ENCODE results near the gene ATP2A2.
A peak's percentile ranks its signal among the peaks of the same experiment; 100 is the strongest.

The ATP2A2 gene

GRCh38 chr12:110249716-110250225 lies 31.3 kb upstream of the ATP2A2 start:
- TF ChIP-seq GATA2 (IDR thresholded peaks at IDR 0.05; ENCODE audit: low read depth, low read length) (no peak), GATA3 (IDR thresholded peaks at IDR 0.05; ENCODE audit: low read depth, low read length) (no peak)

DNA sequence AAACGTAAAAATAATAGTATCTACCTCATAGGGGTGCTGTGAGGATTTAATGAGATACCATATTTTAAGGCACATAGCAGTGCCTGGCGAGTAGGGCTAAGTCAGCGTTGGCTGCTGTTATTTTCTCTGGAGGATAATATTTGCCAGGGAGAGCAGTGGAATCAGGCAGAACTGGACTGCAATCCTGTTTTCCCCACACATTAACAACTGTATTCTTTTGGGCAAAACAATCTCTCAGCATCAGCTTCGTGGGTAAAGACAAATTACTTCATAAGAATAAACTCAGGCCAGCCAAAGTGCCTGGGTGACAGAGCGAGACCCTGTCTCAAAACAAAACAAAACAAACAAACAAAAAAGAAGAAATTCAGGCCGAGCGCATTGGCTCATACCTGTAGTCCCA lies 29.7 kb upstream of the ATP2A2 start:
- TF ChIP-seq GATA3 (IDR thresholded peaks at IDR 0.05; ENCODE audit: low read depth, low read length) (no peak), GATA2 (IDR thresholded peaks at IDR 0.05; ENCODE audit: low read depth, low read length) (no peak)

- no peak for TF ChIP-seq GATA2 (IDR thresholded peaks at IDR 0.05; ENCODE audit: low read depth, low read length)
- TF ChIP-seq GATA3 (IDR thresholded peaks at IDR 0.05; ENCODE audit: low read depth, low read length), result no peak
Measured at GRCh38 chr12:110252716-110253115, 28.3 kb upstream of the ATP2A2 start.

GRCh38 chr12:110253176-110253575 lies 27.9 kb upstream of the ATP2A2 start:
- no peak for TF ChIP-seq GATA3 (IDR thresholded peaks at IDR 0.05; ENCODE audit: low read depth, low read length)

- no peak for TF ChIP-seq GATA2 (IDR thresholded peaks at IDR 0.05; ENCODE audit: low read depth, low read length)
- no peak for TF ChIP-seq GATA3 (IDR thresholded peaks at IDR 0.05; ENCODE audit: low read depth, low read length)
Measured at GRCh38 chr12:110254971-110255540, 26.0 kb upstream of the ATP2A2 start.

GRCh38 chr12:110256780-110257431 lies 24.1 kb upstream of the ATP2A2 start:
- no peak for TF ChIP-seq GATA3 (IDR thresholded peaks at IDR 0.05; ENCODE audit: low read depth, low read length)
- TF ChIP-seq GATA2 (IDR thresholded peaks at IDR 0.05; ENCODE audit: low read depth, low read length), result no peak

DNA sequence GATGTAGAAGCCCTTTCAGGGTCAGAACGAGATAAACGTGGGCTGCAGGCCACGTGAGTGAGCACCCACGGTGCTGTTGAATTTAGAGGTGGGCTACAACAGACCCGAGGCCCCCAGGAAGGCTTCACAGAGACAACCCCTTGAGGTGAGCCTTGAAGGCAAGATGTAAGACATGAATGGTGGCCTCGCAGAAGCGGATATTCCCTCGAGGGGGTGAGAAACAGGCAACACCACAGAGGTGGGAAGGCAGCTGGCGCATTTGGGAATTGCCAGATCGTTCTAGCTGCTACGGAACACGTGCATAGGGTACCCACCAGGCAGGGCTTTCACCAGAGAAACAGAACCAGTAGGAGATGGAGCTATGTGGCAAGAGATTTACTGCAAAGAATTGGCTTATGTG lies 22.6 kb upstream of the ATP2A2 start:
- TF ChIP-seq GATA3 (IDR thresholded peaks at IDR 0.05; ENCODE audit: low read depth, low read length) (no peak), GATA2 (IDR thresholded peaks at IDR 0.05; ENCODE audit: low read depth, low read length) (no peak)

DNA sequence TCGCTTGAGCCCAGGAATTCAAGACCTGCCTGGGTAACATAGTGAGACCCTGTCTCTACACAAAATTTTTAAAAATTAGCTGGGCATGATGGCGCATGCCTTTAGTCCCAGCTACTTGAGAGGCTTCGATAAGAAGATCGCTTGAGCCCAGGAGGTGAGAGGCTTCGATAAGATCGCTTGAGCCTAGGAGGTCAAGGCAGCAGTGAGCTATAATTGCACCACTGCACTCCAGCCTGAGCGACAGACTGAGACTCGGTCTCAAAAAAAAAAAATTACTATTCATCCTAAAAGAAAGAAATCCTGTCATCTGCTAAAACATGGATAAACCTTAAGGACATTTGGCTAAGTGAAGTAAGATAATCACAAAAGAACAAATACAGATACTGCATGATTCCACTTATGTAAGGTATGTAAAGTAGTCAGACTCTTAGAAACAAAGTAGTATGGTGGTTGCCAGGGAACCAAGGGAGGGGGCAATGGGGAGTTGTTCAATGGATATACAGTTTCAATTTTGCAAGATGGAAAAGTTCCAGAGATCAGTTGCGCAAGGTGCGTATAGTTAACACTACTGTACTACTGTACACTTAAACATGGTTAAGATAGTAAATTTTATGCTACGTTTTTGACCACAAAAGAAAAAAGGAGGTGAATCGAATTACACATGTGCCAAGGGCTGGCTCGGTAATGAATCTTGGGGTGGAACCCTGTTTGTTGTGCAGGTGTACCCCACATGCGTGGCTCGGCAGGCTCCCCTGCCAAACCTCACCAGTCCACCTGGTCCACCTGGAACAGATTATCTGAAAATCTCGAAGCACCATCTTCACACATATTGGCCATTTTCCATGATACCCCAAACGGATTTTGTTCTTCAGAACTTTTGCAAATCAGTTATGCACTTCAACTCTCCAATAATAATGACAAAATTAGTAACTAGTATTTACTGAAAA lies 18.3 kb upstream of the ATP2A2 start:
- TF ChIP-seq GATA2 (IDR thresholded peaks at IDR 0.05; ENCODE audit: low read depth, low read length), result no peak
- no peak for TF ChIP-seq GATA3 (IDR thresholded peaks at IDR 0.05; ENCODE audit: low read depth, low read length)

DNA sequence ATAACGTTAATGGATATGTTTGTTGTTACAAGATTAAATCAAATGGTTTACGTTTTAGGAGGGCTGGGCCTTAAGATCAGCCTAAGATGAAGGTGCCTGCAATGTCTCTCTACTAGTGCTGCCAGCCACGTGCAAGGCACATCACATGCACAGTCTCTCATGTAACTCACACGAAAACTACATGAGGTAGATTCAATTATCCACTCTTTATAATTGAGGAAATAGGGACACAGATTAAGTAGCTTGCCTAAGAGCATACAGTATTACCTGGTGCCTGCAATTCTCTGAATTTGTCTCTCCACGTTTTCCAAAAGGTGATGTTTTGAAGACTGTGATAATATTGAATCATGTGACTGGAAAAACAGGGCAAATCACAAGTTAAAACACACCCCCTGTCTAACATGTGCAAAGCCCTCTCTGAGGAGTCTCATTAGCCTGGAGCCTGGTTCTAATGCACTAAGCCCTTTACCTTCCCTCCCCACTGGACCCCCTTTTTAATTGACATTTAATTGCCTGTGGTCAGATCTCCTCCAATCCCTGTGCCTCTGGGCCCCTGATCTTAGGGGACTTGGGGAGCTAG lies 14.6 kb upstream of the ATP2A2 start:
- TF ChIP-seq GATA2 (IDR thresholded peaks at IDR 0.05; ENCODE audit: low read depth, low read length), result no peak
- no peak for TF ChIP-seq GATA3 (IDR thresholded peaks at IDR 0.05; ENCODE audit: low read depth, low read length)

DNA sequence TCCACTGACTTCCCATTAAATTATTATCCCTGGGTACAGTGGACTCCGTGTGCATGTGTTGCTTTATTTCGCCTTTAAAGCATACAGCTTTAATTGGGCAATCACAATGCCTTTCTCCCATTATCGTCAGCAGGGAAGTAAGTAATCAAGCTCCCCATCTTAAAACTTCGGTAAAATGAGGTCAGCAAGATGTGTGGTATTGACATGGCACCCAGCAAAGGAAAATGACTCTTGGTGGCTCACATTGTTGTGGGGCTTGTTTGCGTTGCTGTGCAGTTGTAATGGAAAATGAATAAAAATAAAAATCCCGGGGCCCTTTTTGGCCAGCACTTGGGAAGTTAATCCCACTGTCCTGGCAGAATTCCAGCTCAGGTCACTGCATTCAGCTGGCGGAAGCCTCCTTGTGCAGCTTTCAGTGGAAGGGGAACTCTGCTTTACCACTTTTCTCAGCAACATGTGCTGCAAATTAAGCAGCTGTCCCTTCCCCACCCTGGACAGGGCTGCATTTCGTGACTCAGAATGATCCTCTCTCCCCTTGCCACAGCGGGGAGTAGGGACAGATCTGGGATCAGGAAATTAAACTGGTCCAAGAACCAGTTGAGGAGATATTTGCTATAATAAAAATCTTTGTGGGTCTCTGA lies 13.9 kb upstream of the ATP2A2 start:
- TF ChIP-seq GATA2 (IDR thresholded peaks at IDR 0.05; ENCODE audit: low read depth, low read length), result no peak; the same call in 1 of the 2 replicates
- TF ChIP-seq GATA3 (IDR thresholded peaks at IDR 0.05; ENCODE audit: low read depth, low read length), result no peak

- TF ChIP-seq GATA2 (IDR thresholded peaks at IDR 0.05; ENCODE audit: low read depth, low read length) (no peak), GATA3 (IDR thresholded peaks at IDR 0.05; ENCODE audit: low read depth, low read length) (no peak)
Measured at GRCh38 chr12:110269622-110270124, 11.4 kb upstream of the ATP2A2 start.

DNA sequence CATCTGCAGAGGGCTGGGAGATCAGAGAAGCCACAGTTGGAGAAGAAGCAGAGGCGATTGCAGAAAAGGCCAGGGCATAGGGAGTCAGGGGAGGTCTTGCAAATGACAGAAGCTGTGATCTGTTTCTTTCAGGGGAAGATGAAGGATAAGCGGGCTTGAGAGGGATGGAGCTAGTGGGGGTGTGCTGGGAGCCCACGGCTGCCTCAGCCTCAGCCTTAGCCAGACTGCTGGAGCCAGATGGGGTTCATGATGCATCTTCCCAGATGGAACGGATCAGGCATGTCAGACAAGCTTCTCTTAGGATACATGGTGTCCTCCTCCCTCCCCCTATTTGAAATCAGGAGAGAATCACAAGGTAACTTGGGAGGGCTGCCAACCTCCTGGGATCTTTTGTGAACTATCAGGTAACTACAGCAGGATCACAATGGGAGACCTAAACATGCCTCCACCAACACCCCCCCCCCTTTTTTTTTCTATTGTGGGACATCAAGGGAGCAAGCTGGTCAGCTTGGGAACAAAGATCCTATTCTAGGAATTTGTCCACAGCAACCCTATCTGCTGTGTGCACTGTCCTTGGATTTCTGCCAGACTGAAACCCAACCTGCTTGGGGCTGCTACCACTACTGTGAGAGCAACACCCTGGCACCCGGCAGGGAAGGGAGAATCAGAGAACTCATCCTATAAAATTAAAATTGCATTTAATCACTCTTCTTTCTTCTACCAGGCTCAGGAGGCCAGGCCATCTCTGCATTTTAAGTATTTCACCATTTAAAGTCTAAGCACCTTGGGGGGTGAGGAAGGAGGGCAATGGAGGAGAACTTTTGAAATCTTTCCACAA lies 10.7 kb upstream of the ATP2A2 start:
- peak; percentile 91 for TF ChIP-seq GATA2 (IDR thresholded peaks at IDR 0.05; ENCODE audit: low read depth, low read length)
- TF ChIP-seq GATA3 (IDR thresholded peaks at IDR 0.05; ENCODE audit: low read depth, low read length), result peak; percentile 55; the same call in 1 of the 2 replicates

DNA sequence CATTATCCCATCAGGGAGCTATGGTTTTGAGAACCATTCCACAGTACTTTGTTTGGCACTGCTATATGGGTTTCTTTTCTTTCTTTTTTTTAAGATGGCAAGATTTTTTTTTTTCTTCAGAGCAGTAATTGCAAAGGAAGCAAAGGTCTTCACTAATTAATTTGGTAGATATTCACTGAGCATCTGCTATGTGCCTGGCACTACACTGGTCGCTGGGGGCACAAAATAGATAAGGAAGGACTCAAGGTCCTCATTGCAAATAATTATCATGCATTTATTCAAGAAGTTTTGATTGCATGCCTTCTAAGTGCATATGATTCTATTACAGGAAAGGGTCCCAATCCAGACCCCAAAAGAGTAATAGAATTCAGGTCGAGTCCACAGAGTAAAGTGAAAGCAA lies 10.0 kb upstream of the ATP2A2 start:
- no peak for TF ChIP-seq GATA2 (IDR thresholded peaks at IDR 0.05; ENCODE audit: low read depth, low read length)
- TF ChIP-seq GATA3 (IDR thresholded peaks at IDR 0.05; ENCODE audit: low read depth, low read length), result no peak

All from SH-SY5Y (cell line).